ENCODE results near the gene XDH. TPM values are rescaled to one million over a fixed set of nuclear protein-coding genes. Genes with fewer than 3 reads are reported as not detected.

XDH gene
- total RNA-seq, 2 experiments from 2014 or later: not detected

- POLR2A ChIA-PET: no interaction called here
- Mint-ChIP-seq H3K4me1 (ENCODE audit: low read depth) (peaks cover 3% of the 10 kb centered on the region), H3K27ac (no peak overlapping the region), H3K27me3 (peaks cover 3% of the 10 kb centered on the region), H3K9me3 (peaks cover 18% of the 10 kb centered on the region), H3K36me3 (peaks cover 2% of the 10 kb centered on the region), H3K4me3 (no peak overlapping the region)
- intact Hi-C loops (cut with micrococcal nuclease): no loop called here
- no peak for DNase-seq
- CTCF ChIA-PET: no interaction called here
Observed at GRCh38 chr2:31421634-31422033, 7.1 kb upstream of the XDH start.

- no peak overlapping the region for H3K27ac Mint-ChIP-seq
- H3K9me3 Mint-ChIP-seq: peaks cover 18% of the 10 kb centered on the region
- H3K4me1 Mint-ChIP-seq (ENCODE audit: low read depth): peaks cover 8% of the 10 kb centered on the region
- POLR2A ChIA-PET: no interaction called here
- H3K27me3 Mint-ChIP-seq: peaks cover 2% of the 10 kb centered on the region
- H3K4me3 Mint-ChIP-seq: no peak overlapping the region
- H3K36me3 Mint-ChIP-seq: peaks cover 2% of the 10 kb centered on the region
- intact Hi-C loops (cut with micrococcal nuclease): no loop called here
- no peak for DNase-seq
- CTCF ChIA-PET: no interaction called here
Observed at GRCh38 chr2:31420936-31421335, 6.4 kb upstream of the XDH start.

- intact Hi-C loops (cut with micrococcal nuclease): no loop called here
- no peak for DNase-seq
- ChIA-PET CTCF (no interaction called here), POLR2A (interaction anchor here (0.5 kb wide), 1 partner anchor 797 kb away, joined by 3 read pairs; no protein-coding TSS in a partner anchor)
- Mint-ChIP-seq H3K27me3 (peaks cover 2% of the 10 kb centered on the region), H3K9me3 (peaks cover 18% of the 10 kb centered on the region), H3K36me3 (peaks cover 2% of the 10 kb centered on the region), H3K4me1 (ENCODE audit: low read depth) (peaks cover 19% of the 10 kb centered on the region), H3K27ac (no peak overlapping the region), H3K4me3 (no peak overlapping the region)
Observed at GRCh38 chr2:31419386-31419785, 4.8 kb upstream of the XDH start.

DNA sequence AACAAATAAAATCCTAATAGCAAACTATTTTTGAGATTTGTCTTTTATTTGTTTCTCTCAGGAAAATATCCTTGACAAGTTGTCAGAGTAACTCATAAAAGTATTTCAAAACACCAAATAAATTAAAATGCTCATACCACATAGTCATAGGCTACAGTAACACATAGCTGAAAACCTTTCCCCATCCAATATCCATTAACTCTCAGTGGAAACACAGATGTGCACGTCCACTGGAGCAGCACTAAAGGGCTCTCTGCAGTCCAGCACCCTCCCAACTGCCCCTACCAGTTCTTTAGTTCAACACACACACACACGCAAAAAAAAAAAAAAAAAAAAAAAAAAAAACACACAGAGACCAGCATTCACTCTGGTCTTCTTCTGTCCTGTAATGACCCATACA, 879 bp upstream of the XDH start:
- CTCF ChIA-PET: interaction anchor here (1.4 kb wide), 1 partner anchor 15 kb away, joined by 3 read pairs; no protein-coding TSS in a partner anchor
- H3K27ac Mint-ChIP-seq: no peak overlapping the region
- peaks cover 18% of the 10 kb centered on the region for H3K9me3 Mint-ChIP-seq
- H3K4me3 Mint-ChIP-seq: no peak overlapping the region
- H3K36me3 Mint-ChIP-seq: peaks cover 2% of the 10 kb centered on the region
- no peak for DNase-seq
- intact Hi-C loops (cut with micrococcal nuclease): loop anchor here (2.0 kb wide), 1 partner anchor 109 kb away; no protein-coding TSS in a partner anchor
- POLR2A ChIA-PET: no interaction called here
- H3K27me3 Mint-ChIP-seq: peaks cover 2% of the 10 kb centered on the region
- H3K4me1 Mint-ChIP-seq (ENCODE audit: low read depth): peaks cover 21% of the 10 kb centered on the region

DNA sequence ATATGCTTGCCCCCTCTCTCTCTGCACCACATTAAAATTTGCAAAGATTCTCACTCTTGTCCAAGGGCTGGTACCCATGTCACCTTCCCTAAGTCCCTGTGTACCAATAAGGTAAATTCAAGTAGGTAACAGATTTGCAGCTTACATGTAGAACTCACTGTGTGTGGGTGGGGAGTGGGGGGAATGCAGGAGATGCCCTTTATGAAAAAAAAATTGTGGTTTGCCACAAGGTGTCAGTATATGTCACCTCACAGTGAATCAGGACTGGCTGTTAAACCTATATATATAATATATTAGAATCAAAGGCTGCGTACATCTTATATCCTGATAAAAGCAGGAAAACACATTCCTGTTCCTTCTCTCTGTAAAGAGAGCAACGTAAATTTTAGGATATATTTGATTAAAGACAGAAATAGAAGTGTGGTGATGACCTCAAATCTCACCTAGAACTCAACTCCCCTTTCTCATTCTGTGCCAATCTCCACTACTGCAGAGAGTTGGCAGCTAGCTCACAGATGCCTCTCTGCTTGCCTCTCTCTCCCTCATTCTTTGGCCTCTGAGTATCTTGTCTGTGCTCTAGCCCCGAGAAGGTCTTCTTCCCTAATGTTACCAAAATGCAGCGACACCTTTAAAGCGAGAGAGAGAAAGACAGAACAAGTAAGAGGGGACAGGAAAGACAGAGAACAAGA, 536 bp downstream of the XDH start:
- H3K4me1 Mint-ChIP-seq (ENCODE audit: low read depth): peaks cover 21% of the 10 kb centered on the region
- peaks cover 6% of the 10 kb centered on the region for H3K9me3 Mint-ChIP-seq
- ChIA-PET POLR2A (no interaction called here), CTCF (no interaction called here)
- H3K27ac Mint-ChIP-seq: no peak overlapping the region
- peak; percentile 28 for DNase-seq
- intact Hi-C loops (cut with micrococcal nuclease): loop anchor here (2.0 kb wide), 1 partner anchor 111 kb away; no protein-coding TSS in a partner anchor
- no peaks in the 10 kb centered on the region for H3K36me3 Mint-ChIP-seq
- no peak overlapping the region for H3K4me3 Mint-ChIP-seq
- peaks cover 2% of the 10 kb centered on the region for H3K27me3 Mint-ChIP-seq

DNA sequence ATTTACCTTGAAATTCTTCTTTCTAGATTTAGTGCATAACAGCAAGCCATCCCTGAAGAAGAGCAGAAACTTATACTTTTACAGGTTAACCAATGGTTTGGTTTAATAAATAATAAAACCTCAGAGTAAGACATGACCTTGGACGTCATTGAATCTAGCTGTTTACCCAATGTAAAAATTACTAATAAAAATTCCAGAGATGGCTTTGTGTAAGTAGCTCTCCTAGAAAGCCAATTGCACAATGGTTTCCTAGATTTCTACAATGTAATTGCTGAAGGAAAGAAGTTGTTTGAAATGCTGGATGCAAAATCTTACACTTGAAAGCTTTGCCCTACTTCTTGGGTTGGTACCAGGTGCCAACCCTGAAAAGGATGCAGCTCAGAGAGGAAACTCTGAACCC, 1.5 kb downstream of the XDH start:
- Mint-ChIP-seq H3K27me3 (peaks cover 6% of the 10 kb centered on the region), H3K27ac (no peak overlapping the region), H3K9me3 (peaks cover under 1% of the 10 kb centered on the region), H3K36me3 (no peaks in the 10 kb centered on the region), H3K4me1 (ENCODE audit: low read depth) (peaks cover 21% of the 10 kb centered on the region), H3K4me3 (no peak overlapping the region)
- ChIA-PET CTCF (no interaction called here), POLR2A (no interaction called here)
- no peak for DNase-seq
- intact Hi-C loops (cut with micrococcal nuclease): no loop called here

DNA sequence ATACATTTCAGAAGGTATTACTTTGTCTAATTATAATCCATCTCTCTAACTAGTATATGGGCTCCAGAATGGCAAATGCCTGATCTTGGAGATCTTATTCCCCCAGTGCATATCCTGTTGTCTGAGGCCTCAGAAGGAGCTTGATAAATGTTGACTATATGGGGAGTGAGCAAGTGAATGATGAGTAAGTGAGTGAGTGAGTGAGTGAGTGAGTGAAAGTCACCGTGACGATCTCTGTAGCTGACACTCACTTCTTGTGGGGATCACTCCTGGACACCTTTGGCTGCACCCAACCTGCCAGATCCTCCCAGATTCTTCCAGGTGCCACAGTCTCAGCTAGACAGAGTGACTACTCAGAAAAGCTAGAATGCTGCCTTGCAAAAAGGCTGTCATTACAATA, 2.8 kb downstream of the XDH start:
- Mint-ChIP-seq H3K4me1 (ENCODE audit: low read depth) (peaks cover 20% of the 10 kb centered on the region), H3K27ac (no peak overlapping the region), H3K9me3 (no peaks in the 10 kb centered on the region), H3K36me3 (no peaks in the 10 kb centered on the region), H3K27me3 (peaks cover 8% of the 10 kb centered on the region), H3K4me3 (no peak overlapping the region)
- ChIA-PET POLR2A (no interaction called here), CTCF (no interaction called here)
- DNase-seq: no peak
- intact Hi-C loops (cut with micrococcal nuclease): no loop called here

- Mint-ChIP-seq H3K36me3 (no peaks in the 10 kb centered on the region), H3K27me3 (peaks cover 6% of the 10 kb centered on the region), H3K27ac (no peak overlapping the region), H3K4me3 (no peak overlapping the region), H3K9me3 (no peaks in the 10 kb centered on the region), H3K4me1 (ENCODE audit: low read depth) (no peaks in the 10 kb centered on the region)
- DNase-seq: no peak
- intact Hi-C loops (cut with micrococcal nuclease): no loop called here
- POLR2A ChIA-PET: no interaction called here
- CTCF ChIA-PET: no interaction called here
Observed at GRCh38 chr2:31406593-31407385, 7.8 kb downstream of the XDH start.

DNA sequence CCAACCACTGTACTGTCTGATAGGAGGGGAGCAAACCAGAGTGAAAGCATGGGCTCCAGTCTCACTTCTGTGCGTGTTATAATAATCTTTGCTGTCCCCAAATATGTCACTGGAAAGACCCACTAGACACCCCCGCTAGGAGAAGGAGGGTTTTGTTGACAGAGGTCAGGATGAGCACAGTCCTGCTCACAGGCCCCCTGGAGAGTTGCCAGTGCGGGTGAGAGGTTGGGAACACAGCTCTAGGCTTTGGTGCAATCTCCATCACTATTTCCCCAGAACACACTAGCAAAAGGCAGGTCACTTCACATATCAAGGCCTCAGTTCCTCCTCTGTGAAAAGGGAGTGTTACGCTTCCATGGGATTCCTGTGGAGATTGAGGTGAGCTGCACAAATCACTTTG, 9.7 kb downstream of the XDH start:
- intact Hi-C loops (cut with micrococcal nuclease): no loop called here
- CTCF ChIA-PET: no interaction called here

GRCh38 chr2:31404302-31404701, 10.2 kb downstream of the XDH start:
- DNase-seq: no peak
- Mint-ChIP-seq H3K4me3 (no peak overlapping the region), H3K4me1 (ENCODE audit: low read depth) (no peaks in the 10 kb centered on the region), H3K27me3 (peaks cover 6% of the 10 kb centered on the region), H3K27ac (no peak overlapping the region), H3K9me3 (no peaks in the 10 kb centered on the region), H3K36me3 (no peaks in the 10 kb centered on the region)
- ChIA-PET CTCF (no interaction called here), POLR2A (no interaction called here)
- intact Hi-C loops (cut with micrococcal nuclease): no loop called here

More for the DNA sequence above, 9.7 kb downstream of the XDH start:
- Mint-ChIP-seq H3K36me3 (no peaks in the 10 kb centered on the region), H3K4me3 (no peak overlapping the region), H3K9me3 (no peaks in the 10 kb centered on the region), H3K27ac (no peak overlapping the region), H3K4me1 (ENCODE audit: low read depth) (no peaks in the 10 kb centered on the region), H3K27me3 (peaks cover 6% of the 10 kb centered on the region)
- POLR2A ChIA-PET: no interaction called here
- DNase-seq: no peak

GRCh38 chr2:31402388-31402787, 12.2 kb downstream of the XDH start:
- POLR2A ChIA-PET: no interaction called here
- H3K4me3 Mint-ChIP-seq: no peak overlapping the region
- no peaks in the 10 kb centered on the region for H3K4me1 Mint-ChIP-seq (ENCODE audit: low read depth)
- peaks cover 3% of the 10 kb centered on the region for H3K9me3 Mint-ChIP-seq
- H3K36me3 Mint-ChIP-seq: peaks cover 3% of the 10 kb centered on the region
- no peak for DNase-seq
- peaks cover 2% of the 10 kb centered on the region for H3K27me3 Mint-ChIP-seq
- no peak overlapping the region for H3K27ac Mint-ChIP-seq
- CTCF ChIA-PET: interaction anchor here (1.4 kb wide), 1 partner anchor 120 kb away, joined by 3 read pairs; no protein-coding TSS in a partner anchor
- intact Hi-C loops (cut with micrococcal nuclease): no loop called here

- CTCF ChIA-PET: interaction anchor here (1.4 kb wide), 1 partner anchor 121 kb away, joined by 3 read pairs; no protein-coding TSS in a partner anchor
- no peak overlapping the region for H3K4me3 Mint-ChIP-seq
- DNase-seq: no peak
Observed at GRCh38 chr2:31401580-31401979, 13.0 kb downstream of the XDH start.

GRCh38 chr2:31398881-31399280, 15.7 kb downstream of the XDH start:
- H3K4me1 Mint-ChIP-seq (ENCODE audit: low read depth): no peaks in the 10 kb centered on the region
- intact Hi-C loops (cut with micrococcal nuclease): no loop called here
- H3K27ac Mint-ChIP-seq: no peak overlapping the region
- peaks cover 3% of the 10 kb centered on the region for H3K9me3 Mint-ChIP-seq
- POLR2A ChIA-PET: no interaction called here
- H3K36me3 Mint-ChIP-seq: peaks cover 3% of the 10 kb centered on the region
- CTCF ChIA-PET: no interaction called here
- H3K27me3 Mint-ChIP-seq: peaks cover 2% of the 10 kb centered on the region
- H3K4me3 Mint-ChIP-seq: no peak overlapping the region
- no peak for DNase-seq

More at GRCh38 chr2:31401580-31401979, 13.0 kb downstream of the XDH start:
- H3K27ac Mint-ChIP-seq: no peak overlapping the region
- intact Hi-C loops (cut with micrococcal nuclease): no loop called here
- peaks cover 3% of the 10 kb centered on the region for H3K9me3 Mint-ChIP-seq
- no peaks in the 10 kb centered on the region for H3K4me1 Mint-ChIP-seq (ENCODE audit: low read depth)
- POLR2A ChIA-PET: no interaction called here
- peaks cover 2% of the 10 kb centered on the region for H3K27me3 Mint-ChIP-seq
- H3K36me3 Mint-ChIP-seq: peaks cover 3% of the 10 kb centered on the region
